ENCODE data around the gene PHLPP1. TPM values are rescaled to one million over a fixed set of nuclear protein-coding genes. Genes with fewer than 3 reads are reported as not detected.

The PHLPP1 gene
- total and polyA plus RNA-seq, 9 of the 15 experiments (the other 6 are each of a cell fraction or from before 2014, with no cell fraction given): 0.56 to 9.0 (median 4.5) TPM

DNA sequence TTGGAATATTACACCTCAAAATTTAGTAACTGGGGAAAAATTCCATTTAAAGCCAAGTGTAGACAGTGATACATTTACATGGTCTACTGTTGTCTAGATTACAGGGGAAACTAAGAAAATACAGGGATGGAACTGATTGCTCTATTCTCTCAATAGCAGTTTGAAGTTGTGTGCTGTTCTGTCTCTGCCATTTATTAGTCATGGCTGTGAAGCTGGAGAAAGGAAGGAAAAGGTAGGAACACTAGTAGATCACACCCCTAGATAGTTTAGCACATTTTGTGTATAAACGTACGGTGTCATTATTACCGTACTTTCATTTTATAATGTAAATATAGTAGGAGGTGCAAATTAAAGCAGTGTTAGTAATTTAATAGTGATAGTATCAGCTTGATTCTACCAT lies 170.5 kb downstream of the PHLPP1 start (continued):
- TF ChIP-seq, protein P1, sequence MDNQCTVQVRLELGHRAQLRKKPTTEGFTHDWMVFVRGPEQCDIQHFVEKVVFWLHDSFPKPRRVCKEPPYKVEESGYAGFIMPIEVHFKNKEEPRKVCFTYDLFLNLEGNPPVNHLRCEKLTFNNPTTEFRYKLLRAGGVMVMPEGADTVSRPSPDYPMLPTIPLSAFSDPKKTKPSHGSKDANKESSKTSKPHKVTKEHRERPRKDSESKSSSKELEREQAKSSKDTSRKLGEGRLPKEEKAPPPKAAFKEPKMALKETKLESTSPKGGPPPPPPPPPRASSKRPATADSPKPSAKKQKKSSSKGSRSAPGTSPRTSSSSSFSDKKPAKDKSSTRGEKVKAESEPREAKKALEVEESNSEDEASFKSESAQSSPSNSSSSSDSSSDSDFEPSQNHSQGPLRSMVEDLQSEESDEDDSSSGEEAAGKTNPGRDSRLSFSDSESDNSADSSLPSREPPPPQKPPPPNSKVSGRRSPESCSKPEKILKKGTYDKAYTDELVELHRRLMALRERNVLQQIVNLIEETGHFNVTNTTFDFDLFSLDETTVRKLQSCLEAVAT (IDR thresholded peaks at IDR 0.05): no peak

DNA sequence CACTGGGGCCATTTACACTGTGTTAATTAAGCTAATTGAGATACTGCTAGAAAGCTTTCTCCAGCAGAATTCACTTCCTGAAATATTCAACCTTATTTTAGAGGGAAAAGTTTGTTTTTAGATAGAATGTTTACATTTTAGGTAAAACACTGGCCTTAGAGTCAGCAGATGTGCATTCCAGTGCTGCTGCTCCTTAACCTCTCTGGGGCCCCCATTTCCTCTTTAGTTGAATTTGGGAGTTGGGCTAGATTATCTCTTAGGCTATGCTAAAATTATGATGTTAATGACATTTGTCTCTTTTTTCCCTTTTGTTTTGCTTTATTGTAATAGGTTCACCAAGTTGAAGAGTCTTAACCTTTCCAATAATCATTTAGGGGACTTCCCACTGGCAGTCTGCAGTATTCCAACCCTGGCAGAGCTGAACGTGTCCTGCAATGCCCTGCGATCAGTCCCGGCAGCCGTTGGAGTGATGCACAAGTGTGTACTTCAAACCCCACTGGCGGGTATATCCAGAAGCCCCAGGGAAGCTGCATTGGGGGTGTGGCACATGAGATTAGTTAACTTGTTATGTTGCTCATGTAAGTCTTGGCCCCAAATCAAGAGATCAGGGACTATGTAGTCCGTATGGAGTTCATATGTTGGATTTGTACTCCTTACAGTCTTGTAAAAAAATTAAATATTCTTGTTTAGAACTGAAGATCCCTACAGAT lies 179.5 kb downstream of the PHLPP1 start:
- no peaks in the 10 kb centered on the region for H3K79me2 ChIP-seq (ENCODE audit: control insufficient read depth, insufficient read depth, low read length)
- ChIA-PET CTCF (ENCODE audit: low intra/inter-chr PET ratio) (no interaction called here), POLR2A (interaction anchor here (0.6 kb wide), 1 partner anchor 29 kb away, joined by 3 read pairs; no protein-coding TSS in a partner anchor)
- H3K36me3 ChIP-seq (ENCODE audit: control insufficient read depth, insufficient read depth, low read length): peaks cover 17% of the 10 kb centered on the region; the same call in 1 of the 3 replicates
- H2AFZ ChIP-seq (ENCODE audit: low read depth, low read length): no peak overlapping the region
- intact Hi-C loops (cut with micrococcal nuclease): no loop called here
- no peak overlapping the region for H3K27ac ChIP-seq (ENCODE audit: extremely low read depth, low read depth, low read length)
- no peaks in the 10 kb centered on the region for H4K20me1 ChIP-seq (replicated peaks; ENCODE audit: control insufficient read depth, insufficient read depth, low read length)
- 84% methylated on average over 6 of the region's 6 CpGs for WGBS (ENCODE audit: insufficient coverage, low coverage, missing lambda C conversion rate)
- no peak overlapping the region for H3K4me3 ChIP-seq
- no peak overlapping the region for H3K4me2 ChIP-seq (ENCODE audit: insufficient read depth, low read length)
- in situ Hi-C loops (cut with MboI): no loop called here
- ATAC-seq: no peak
- H3K4me1 ChIP-seq (replicated peaks in 1 of 2; ENCODE audit: control insufficient read depth in 2 of 2, insufficient read depth in 2 of 2, low read length in 2 of 2): no peaks in the 10 kb centered on the region
- no peak for FAIRE-seq
- H3K9me1 ChIP-seq (ENCODE audit: control insufficient read depth, insufficient read depth, low read length): no peaks in the 10 kb centered on the region
- BruUV-seq (replicated peaks): no TSS peak
- no peak overlapping the region for H3K9ac ChIP-seq (ENCODE audit: insufficient read depth in 1 of 2, low read depth in 2 of 2, low read length in 2 of 2)
- no peak for DNase-seq (ENCODE audit: extremely low read depth in 1 of 4, low spot score in 3 of 4)
- H3K9me3 ChIP-seq (replicated peaks; ENCODE audit: control insufficient read depth, insufficient read depth, low read depth, low read length): no peaks in the 10 kb centered on the region
- H3K27me3 ChIP-seq (ENCODE audit: control insufficient read depth in 2 of 2, insufficient read depth in 2 of 2, low read length in 2 of 2): no peaks in the 10 kb centered on the region
- TF ChIP-seq TAF1 (IDR thresholded peaks at IDR 0.05; ENCODE audit: control insufficient read depth, extremely low read depth, insufficient read depth, low read length, severe bottlenecking) (no peak), CBX2 (IDR thresholded peaks at IDR 0.05; ENCODE audit: insufficient read depth, low read length, poor library complexity, severe bottlenecking) (no peak), PHF21A (IDR thresholded peaks at IDR 0.05; ENCODE audit: borderline replicate concordance, low read depth) (no peak), SMAD2 (IDR thresholded peaks at IDR 0.05; ENCODE audit: low read depth, low read length) (no peak), U2AF2 (optimal IDR thresholded peaks at IDR 0.05; ENCODE audit: low read depth, low read length) (no peak), OTX1 (CRISPR knock-in tag; IDR thresholded peaks at IDR 0.05) (no peak), HDAC8 (tag; IDR thresholded peaks at IDR 0.05) (no peak), BRD4 (IDR thresholded peaks at IDR 0.05) (no peak)
- TF ChIP-seq, protein P2, sequence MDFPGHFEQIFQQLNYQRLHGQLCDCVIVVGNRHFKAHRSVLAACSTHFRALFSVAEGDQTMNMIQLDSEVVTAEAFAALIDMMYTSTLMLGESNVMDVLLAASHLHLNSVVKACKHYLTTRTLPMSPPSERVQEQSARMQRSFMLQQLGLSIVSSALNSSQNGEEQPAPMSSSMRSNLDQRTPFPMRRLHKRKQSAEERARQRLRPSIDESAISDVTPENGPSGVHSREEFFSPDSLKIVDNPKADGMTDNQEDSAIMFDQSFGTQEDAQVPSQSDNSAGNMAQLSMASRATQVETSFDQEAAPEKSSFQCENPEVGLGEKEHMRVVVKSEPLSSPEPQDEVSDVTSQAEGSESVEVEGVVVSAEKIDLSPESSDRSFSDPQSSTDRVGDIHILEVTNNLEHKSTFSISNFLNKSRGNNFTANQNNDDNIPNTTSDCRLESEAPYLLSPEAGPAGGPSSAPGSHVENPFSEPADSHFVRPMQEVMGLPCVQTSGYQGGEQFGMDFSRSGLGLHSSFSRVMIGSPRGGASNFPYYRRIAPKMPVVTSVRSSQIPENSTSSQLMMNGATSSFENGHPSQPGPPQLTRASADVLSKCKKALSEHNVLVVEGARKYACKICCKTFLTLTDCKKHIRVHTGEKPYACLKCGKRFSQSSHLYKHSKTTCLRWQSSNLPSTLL (IDR thresholded peaks at IDR 0.05): no peak
- TF ChIP-seq, protein P3, sequence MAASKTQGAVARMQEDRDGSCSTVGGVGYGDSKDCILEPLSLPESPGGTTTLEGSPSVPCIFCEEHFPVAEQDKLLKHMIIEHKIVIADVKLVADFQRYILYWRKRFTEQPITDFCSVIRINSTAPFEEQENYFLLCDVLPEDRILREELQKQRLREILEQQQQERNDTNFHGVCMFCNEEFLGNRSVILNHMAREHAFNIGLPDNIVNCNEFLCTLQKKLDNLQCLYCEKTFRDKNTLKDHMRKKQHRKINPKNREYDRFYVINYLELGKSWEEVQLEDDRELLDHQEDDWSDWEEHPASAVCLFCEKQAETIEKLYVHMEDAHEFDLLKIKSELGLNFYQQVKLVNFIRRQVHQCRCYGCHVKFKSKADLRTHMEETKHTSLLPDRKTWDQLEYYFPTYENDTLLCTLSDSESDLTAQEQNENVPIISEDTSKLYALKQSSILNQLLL (CRISPR knock-in tag; IDR thresholded peaks at IDR 0.05; ENCODE audit: borderline replicate concordance): no peak
- TF ChIP-seq, protein P4, sequence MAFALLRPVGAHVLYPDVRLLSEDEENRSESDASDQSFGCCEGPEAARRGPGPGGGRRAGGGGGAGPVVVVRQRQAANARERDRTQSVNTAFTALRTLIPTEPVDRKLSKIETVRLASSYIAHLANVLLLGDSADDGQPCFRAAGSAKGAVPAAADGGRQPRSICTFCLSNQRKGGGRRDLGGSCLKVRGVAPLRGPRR (CRISPR knock-in tag; IDR thresholded peaks at IDR 0.05): no peak
